Gastroesophageal sphincter (tissue), 3 donors: Measurements from ENCODE around the gene KLHL17.

Source experiments
- CTCF ChIP-seq, 4 experiments: fragments of 200-600 bp in 2 of 4; fragments of 450-650 bp in 2 of 4; sonication (generic) in 1 of 4; IDR thresholded peaks; one replicate each; pipeline ENCODE4 v1.5.1; 2017 to 2019; ENCODE audit warnings: antibody characterized with exemption in 4 of 4, mild to moderate bottlenecking in 2 of 4, moderate library complexity in 2 of 4
- POLR2A ChIP-seq, 2 donors: fragments of 450-650 bp; IDR thresholded peaks; one replicate each; pipeline ENCODE4 v1.6.1; 2017; ENCODE audit warnings: antibody characterized with exemption in 2 of 2, mild to moderate bottlenecking in 2 of 2, moderate library complexity in 1 of 2
- POLR2AphosphoS5 ChIP-seq: sonication (generic); formaldehyde crosslinking; IDR thresholded peaks from one replicate; pipeline ENCODE4 v1.6.1; 2017; ENCODE audit warnings: antibody characterized with exemption

- no peak for TF ChIP-seq CTCF (IDR thresholded peaks at IDR 0.05)
- TF ChIP-seq POLR2AphosphoS5: peak; percentile 72
- TF ChIP-seq POLR2A (IDR thresholded peaks at IDR 0.05): peak in 1 of 2 donors; percentile 20
Measured at GRCh38 chr1:1013105-1013921, 52.9 kb downstream of the KLHL17 start, which contains the start of gene ISG15.
